Stimulated activated CD8-positive, alpha-beta memory T cell treated with anti-CD3 and anti-CD28 coated beads, Interleukin-4, amount 100 ng/mL, for 4 hours (primary cell): ENCODE measurements around the gene ZDHHC20.

Source experiments
- DNase-seq, 2 donors: peaks; one replicate each; pipeline ENCODE4 v3.0.0-alpha.2; 2020; ENCODE audit warnings: low read depth in 2 of 2, low spot score in 1 of 2

The ZDHHC20 gene

GRCh38 chr13:21458813-21459701, at the start of gene ZDHHC20:
TSS of gene ZDHHC20 (minus strand) at chr13:21459303. CDS start at chr13:21459171, 132 bp downstream.
- DNase-seq, result peak; percentile 74 to 75

GRCh38 chr13:21504379-21504778, 45.3 kb upstream of the ZDHHC20 start:
- no peak for DNase-seq

GRCh38 chr13:21501686-21502085, 42.6 kb upstream of the ZDHHC20 start:
- DNase-seq, result no peak

- DNase-seq, result no peak
These were observed 27.2 kb upstream of the ZDHHC20 start for GRCh38 chr13:21486322-21486721.

GRCh38 chr13:21483748-21484147, 24.6 kb upstream of the ZDHHC20 start:
- no peak for DNase-seq

GRCh38 chr13:21481359-21481758, 22.3 kb upstream of the ZDHHC20 start:
- DNase-seq, result no peak

GRCh38 chr13:21478881-21479808, 20.0 kb upstream of the ZDHHC20 start:
- no peak for DNase-seq

- DNase-seq, result peak; percentile 51 to 61
These were observed 17.9 kb upstream of the ZDHHC20 start for GRCh38 chr13:21476893-21477472.

- DNase-seq, result no peak
These were observed 16.0 kb upstream of the ZDHHC20 start for GRCh38 chr13:21475115-21475514.

- DNase-seq, result no peak
These were observed 11.7 kb upstream of the ZDHHC20 start for GRCh38 chr13:21470785-21471184.

GRCh38 chr13:21466527-21466926, 7.4 kb upstream of the ZDHHC20 start:
- DNase-seq, result no peak

GRCh38 chr13:21465710-21466160, 6.6 kb upstream of the ZDHHC20 start:
- DNase-seq, result no peak

GRCh38 chr13:21463424-21463823, 4.3 kb upstream of the ZDHHC20 start:
- no peak for DNase-seq

- no peak for DNase-seq
These were observed 2.0 kb upstream of the ZDHHC20 start for GRCh38 chr13:21461131-21461530.

- peak in 1 of 2 donors; percentile 38 for DNase-seq
These were observed 671 bp downstream of the ZDHHC20 start for GRCh38 chr13:21458451-21458812.

- DNase-seq, result no peak
These were observed 5.6 kb downstream of the ZDHHC20 start for GRCh38 chr13:21453387-21454081.

GRCh38 chr13:21450936-21451335, 8.2 kb downstream of the ZDHHC20 start:
- DNase-seq, result no peak

- no peak for DNase-seq
These were observed 12.4 kb downstream of the ZDHHC20 start for GRCh38 chr13:21446656-21447055.

- DNase-seq, result no peak
These were observed 13.3 kb downstream of the ZDHHC20 start for GRCh38 chr13:21445759-21446158.

- DNase-seq, result no peak
These were observed 15.9 kb downstream of the ZDHHC20 start for GRCh38 chr13:21443171-21443570.

- no peak for DNase-seq
These were observed 22.5 kb downstream of the ZDHHC20 start for GRCh38 chr13:21436582-21436981.
